Hippocampal formation (tissue), 2 donors: Measurements from ENCODE around the gene USP31.
"Not testable (repeated sequence)": the region's sequence is repeated elsewhere in the genome, so short reads cannot be mapped to it uniquely, and the experiment has no call there.

Source experiments
- DNase-seq, 2 donors: peaks; one replicate each; lab custom pipeline; 2025; lab: John Stamatoyannopoulos, UW

Gene USP31

DNA sequence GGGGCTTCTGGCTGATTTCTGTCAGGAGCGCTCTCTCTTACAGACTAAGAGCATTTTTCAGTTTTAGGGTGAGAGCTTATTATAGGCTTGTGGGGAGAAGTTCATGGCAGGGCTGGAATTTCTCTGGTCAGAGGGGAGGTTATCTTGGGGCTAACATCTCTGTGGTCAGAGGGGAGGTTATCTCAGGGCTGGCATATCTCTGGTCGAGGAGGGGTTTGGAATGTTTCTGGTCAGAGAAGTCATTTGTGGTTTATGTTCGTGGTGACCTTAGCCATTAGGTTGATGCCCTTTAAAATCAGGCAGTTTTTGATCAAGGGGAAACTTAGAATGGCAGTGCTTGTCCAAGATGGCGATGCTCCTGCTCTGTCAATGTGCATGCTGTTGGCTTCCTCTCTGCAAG is 10.8 kb upstream of the USP31 start:
- DNase-seq, result no peak

DNA sequence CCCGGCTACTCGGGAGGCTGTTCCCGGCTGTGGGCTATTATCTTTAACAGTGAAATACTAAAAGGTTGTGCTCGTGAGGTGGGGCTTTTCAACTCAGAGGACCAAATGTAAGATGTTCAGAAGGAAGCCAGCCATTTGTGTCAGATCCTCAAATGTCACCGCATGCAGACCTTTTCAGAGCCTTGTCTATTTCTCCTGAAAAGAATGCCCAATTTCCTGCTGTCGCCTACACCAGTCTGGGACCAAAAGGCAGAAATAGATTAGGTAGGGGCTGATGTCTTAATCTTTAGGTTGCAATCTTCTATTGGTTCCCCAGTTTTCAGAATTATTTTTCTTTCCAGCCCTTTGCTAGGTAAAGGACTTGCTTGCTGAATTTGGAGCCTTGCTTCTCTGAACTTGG is 8.9 kb upstream of the USP31 start:
- DNase-seq, result no peak

DNA sequence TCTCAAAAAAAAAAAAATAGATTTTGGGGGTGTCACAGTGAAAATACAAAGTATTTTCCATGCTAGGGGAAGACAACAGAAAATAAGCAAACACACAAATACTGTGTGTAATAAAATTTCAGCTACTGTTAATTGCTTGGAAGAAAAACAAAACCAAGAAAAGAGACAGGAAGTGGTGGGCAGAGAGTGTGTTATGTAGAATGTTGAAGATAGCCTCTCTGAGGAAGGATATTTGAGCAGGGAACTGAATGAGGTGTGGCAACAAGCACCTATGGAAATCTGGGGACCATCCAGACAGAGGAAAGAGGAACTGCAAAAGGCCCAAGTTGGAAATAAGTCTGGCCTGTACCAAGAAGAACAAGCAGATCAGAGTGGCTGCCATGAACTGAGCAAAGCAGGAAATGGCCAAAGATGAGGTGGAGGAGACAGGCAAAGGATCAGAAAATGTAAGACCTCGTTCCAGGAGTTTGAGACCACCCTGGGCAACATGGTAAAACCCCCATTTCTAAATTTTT is 7.8 kb upstream of the USP31 start:
- DNase-seq, result no peak

DNA sequence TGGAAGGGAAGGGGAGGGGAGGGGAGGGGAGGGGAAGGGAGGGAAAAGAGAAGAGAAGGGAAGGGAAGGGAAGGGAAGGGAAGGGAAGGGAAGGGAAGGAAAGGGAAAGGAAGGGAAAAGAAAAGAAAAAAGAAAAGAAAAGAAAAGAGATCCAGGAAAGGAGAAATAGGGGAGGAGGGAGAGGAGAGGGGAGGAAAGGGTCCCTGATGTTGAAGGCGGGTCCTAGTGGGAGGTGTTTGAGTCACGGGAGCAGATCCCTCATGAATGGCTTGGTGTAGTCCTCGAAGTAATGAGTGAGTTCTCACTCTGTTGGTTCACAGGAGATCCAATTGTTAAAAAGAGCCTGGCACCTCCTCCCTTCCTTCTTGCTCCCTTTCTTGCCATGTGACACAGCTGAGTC is 6.9 kb upstream of the USP31 start:
- DNase-seq, result no peak

DNA sequence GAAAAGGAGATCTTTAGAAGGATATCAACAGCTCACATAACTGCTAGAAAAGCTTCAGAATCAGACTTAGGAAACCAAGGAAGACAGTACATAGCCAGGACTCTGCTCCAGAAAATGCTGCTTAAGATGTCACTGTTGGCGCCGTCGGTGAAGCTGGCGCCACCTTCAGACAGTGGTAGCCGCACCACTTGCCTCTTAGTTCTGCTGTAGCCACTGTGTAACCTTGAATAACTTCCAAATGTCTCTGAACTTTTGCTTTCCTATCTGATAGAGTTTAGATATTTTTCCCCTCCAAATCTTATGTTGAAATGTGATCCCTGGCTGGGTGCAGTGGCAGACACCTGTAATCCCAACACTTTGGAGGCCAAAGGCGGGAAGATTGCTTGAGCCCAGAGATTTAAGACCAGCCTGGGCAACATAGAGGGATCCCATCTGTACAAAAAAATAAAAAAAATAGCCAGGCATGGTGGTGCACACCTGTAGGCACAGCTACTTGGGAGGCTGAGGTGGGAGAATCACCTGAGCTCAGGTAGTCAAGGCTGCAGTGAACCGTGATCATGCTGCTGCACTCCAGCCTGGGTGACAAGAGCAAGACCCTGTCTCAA is 6.3 kb upstream of the USP31 start:
- DNase-seq, result no peak

DNA sequence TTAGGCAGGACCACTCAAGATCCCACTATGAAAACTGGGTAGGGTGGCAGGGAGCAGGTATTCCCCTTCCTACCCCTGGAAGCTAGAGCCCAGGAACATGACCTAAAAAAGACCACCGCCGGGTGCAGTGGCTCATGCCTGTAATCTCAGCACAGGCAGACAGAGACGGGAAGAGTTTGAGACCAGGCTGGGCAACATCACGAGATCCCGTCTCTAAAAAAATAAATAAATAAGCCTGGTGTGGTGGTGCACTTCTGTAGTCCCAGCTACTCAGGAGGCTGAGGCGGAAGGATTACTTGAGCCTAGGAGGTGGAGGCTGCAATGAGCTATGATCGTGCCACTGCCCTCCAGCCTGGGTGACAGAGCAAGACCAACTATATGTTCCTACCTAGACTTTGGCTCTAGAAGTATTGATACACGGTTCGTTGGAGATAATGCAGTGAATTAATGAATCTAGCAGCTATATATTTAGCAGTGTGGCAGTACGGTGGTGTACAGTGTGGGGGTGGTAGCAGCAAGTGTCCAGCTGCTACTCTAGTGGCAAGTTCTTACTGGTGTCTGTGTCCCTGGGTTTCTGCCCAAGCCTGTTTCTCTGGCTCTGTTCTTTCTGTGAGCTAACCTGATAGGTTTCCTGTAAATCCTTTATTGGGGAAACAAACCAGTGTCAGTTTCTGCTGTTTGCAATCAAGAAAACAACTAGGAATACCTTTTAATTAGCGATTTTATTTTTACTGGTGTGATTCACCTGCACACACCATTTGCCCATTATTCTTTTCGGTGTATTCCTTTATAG is 3.3 kb upstream of the USP31 start:
- no peak for DNase-seq

DNA sequence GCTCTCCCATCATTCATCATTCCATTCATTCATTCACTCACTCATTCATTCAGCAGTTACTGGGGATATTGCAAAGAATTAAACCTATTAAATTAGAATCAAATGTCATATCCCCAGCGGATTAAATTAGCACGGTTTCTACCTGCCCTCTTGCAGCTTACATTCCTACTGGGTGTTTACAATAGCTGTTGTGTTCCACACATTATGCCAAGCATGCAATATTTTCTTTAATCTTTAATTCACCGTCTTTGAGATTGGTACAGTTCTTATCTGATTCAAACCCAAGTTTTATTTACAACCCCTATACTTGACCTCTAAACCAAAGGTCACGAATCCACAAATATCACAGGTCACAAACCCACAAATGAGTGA is 727 bp upstream of the USP31 start:
- DNase-seq, result no peak

DNA sequence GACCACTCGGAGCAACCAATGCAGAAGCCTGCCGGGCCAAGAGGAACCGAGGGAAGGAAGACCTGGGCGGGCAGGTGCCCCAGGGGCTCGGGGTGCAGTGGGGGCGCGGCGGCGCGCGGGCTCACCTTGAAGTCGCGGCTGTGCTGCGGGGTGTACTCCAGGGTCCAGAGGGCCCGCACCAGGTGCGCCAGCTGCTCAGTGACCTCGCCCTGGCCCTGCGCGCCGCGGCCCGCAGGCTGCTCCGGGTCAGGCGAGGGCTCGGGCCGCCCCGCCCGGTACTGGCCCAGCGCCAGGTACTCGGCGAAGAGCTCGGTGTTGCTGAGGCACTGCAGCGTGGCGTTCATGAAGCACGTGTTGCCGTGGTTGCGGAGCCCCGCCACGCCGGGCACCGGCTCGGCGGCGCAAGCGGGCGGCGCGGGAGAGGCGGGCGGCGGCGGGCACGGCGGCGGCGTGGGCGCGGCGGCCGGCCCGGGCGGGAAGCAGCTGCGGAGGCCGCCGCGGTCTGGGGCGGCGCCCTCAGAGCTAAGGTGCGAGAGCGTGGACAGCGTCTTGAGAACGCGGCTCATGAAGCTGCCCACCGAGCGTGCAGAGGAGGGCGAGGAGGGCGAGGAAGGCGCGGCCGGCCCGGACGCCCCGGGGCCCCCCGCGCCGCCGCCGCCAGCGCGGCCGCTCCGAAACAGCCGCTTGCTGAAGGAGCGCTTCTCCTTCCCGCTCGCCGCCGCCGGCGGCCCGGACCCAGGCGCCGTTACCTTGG is 562 bp downstream of the USP31 start:
- DNase-seq, result peak in 1 of 2 donors; percentile 49

DNA sequence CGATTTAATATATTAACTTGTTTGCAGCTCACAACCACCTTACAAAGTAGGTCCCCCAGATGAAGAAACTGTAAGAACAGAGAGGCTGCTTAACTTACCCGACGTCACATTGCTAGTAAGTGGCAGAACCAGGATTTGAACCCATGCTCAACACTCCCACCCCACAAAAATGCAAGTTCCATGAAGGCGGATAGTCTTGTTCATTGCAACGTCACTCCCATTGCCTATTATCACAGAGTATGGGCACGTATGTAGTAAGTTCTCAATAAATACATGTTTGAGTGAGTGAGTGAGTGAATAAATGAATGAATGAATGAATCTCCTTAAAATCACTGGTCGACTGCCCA is 1.1 kb downstream of the USP31 start:
- DNase-seq, result no peak

DNA sequence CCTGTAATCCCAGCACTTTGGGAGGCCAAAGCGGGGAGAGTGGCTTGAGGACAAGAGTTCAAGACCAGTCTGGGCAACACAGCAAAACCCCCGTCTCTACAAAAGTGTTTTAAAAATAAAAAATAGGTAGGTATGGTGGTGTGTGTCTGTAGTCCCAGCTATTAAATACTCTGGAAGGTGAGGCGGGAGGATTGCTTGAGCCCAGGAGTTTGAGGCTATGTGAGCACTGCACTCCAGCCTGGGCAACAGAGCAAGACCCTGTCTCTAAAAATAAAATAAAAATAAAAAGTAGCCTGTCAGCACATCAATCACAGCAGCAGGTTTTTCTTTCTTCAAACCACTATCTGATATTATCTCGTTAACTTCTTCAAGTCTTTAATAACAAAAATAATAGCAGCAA is 1.6 kb downstream of the USP31 start:
- no peak for DNase-seq

DNA sequence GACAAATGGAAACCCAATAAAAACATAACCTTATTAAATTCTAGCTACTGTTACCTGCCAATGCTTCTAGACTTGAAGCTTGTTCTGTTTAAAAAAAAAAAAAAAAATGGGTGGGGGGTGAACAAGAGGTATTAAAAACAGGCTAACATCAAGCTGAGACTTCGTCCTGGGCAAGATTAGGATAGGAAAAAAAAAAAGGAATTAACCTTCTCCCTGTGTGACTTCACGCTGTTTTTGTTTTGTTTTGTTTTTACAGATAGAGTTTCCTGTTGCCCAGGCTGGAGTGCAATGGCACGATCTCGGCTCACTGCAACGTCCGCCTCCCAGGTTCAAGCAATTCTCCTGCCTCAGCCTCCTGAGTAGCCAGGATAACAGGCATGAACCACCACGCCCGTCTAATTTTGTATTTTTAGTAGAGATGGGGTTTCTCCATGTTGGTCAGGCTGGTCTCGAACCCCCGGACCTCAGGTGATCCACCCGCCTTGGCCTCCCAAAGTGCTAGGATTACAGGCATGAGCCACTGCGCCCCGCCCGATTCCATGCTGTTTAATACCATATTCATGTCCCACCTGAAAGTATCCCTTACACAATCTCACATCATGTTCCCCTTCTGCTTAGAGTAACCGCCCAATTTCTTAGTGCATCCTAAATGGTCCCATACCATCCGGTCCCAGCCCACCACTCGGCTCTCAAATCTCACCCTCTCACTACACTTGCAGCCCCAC is 2.2 kb downstream of the USP31 start:
- no peak for DNase-seq

DNA sequence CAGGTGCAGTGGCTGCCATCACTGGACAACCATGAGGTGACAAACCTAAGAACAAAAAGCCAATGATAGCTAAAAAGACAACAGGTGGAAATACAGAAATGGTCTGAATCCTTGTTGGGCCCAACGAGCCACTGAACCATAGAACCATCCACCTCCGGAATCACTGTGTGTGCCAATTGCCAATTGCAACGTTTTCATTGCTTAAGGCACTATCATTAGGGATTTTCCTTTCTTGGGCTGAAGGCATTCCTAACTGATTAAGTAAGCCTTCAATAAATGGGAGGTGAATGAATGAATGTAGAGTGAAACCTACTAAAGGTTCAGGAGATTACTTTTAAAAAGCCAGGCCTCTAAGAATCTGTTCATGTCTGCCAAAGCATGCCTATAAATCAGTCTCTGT is 3.6 kb downstream of the USP31 start:
- no peak for DNase-seq

DNA sequence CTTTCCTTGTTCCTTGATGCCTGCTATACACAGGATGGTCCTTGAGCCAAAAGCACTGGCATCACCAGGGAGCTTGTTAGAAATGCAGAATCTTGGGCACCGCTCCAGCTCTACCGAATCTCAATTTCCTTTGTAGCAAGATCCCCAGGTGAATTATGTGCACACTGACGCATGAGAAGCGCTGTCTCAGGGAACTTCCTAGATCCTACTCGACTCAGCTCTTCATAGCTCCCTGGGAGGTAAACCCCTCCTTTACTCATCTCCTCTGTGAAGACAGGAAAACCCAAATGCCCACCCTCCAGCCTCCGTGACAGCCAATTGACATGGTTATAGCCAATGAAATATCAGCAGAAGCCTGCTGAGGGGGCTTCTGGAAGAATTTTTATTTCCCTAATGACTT is 4.1 kb downstream of the USP31 start:
- no peak for DNase-seq

DNA sequence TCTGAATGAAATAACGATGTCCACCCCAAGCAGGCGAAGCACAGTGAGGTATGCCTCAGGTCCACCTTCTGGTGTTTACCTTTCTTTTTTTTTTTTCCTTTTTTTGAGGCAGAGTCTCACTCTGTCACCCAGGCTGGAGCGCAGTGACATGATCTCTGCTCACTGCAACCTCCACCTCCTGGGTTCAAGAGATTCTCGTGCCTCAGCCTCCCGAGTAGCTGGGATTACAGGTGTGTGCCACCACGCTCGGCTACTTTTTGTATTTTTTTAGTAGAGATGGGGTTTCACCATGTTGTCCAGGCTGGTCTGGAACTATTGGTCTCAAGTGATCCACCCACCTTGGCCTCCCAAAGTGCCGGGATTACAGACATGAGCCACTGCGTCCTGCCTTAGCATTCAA is 4.9 kb downstream of the USP31 start:
- not testable (repeated sequence) for DNase-seq

DNA sequence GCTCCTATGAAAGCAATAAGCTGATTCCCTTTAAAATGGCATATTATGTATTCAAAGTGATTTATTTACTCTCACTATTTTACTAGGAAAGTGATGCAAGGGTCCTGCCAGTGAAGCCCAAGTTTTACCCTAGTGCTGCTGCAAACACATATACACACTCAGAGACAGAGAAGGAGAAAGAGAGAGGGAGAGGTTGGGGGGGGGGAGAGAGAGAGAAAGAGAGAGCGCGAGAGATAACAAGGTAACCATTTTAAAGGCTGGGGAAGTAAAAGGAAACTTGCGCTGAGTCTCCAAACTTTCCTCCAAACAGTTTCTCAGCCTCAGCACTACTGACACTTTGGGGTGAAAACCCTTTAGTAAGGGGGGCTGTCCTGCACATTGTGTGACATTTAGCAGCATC is 5.9 kb downstream of the USP31 start:
- no peak for DNase-seq

DNA sequence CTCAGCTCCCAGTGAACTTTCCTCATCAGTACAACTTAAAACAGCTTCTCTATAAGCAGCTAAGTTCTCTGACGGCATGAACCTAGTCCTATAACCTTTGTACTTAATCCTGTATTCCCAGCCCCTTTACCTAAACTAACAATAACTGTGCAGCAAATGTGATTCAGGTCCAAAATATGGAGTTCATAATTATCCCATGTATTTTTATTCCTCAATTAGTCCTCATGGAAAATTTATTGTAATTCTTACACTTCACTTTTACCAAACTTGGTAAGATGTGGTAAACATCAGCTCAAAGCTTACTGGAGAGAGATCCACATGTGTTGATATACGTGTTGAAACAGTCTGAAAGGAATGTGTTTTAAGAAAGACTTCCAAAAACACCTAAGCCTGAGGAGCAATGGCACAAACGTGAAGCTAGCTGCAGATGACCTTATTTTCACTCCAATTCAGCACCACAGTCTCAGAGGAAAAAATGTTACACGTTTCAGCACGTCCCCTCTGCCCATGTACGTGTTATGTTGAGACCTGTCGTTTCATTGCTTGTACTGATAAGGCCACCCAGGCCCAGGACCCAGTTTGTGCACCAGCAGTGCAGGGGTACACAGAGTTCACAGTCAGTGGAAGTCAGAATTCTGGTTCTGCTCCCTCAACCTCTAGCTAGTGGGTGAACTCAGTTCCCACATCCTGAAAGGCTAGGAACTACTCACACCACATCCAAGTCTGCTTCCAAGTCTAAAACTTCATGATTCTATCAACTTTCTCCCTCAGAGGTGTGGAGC is 7.1 kb downstream of the USP31 start:
- DNase-seq, result no peak

DNA sequence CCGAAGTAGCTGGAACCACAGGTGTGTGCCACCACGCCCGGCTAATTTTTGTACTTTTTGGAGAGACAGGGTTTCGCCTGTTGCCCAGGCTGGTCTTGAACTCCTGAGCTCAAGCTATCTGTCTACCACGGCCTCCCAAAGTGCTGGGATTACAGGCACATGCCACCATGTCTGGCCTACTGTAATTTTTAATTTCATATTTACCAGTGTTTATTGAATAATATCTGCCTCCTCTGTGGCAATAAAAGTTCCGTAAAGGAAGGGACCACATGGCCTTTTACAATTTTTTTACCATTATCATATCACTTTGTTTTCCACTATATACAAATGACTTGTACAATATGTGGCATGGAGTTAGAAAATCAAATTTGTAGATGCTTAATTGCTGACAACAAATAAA is 7.8 kb downstream of the USP31 start:
- DNase-seq, result no peak

DNA sequence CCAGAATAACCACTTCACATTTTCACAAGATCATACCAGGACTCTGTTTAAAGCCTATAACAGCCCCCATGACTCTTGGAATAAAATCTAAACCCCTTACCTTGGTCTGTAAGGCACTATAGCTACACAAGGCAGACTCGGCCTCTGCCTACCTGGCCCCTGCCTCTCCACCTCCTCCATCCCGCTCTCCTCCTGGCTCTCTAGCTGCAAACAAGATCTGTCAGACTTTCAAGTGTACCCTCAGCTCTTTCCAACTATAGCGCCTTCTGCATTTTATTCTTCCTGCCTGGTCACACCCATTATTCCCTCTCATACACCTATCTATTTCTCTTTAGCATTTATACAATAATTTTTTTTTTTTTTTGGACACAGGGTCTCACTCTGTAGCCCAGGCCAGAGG is 8.2 kb downstream of the USP31 start:
- no peak for DNase-seq

DNA sequence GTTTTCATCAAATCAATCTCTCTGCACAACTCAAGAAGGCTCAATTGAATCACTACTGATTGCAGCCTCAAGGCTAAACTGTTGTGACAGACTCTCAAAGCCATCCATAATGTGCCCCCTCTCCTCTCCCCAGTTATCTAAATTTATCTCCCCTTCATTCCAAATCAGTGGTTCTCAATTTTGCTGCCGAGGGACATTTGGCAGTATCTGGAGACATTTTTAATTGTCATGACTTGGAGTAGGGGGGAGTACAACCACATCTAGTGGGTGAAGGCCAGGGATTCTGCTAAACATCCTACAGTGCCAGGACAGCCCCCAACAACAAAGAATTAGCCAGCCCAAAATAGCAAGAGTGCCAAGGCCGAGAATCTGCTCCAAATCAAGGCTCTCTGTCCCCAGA is 9.1 kb downstream of the USP31 start:
- DNase-seq, result no peak

DNA sequence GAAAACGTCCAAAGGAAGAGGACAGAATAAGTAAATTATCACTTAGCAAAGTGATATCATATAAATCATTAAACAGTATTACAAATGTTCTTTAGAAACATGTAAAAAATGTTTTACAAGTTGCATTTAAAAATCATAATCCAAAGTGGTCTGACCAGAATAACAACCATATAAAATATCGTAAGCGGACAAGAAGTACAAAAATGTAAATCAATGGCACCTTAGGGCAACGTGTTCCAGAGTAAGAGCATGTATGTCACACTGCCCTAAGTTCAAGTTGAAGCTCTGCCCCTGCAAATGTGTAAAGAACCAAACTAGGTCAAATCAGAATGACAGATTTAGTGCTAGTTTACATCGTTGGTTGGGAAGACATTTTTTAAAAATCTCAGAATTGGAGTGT is 11.4 kb downstream of the USP31 start:
- DNase-seq, result no peak

DNA sequence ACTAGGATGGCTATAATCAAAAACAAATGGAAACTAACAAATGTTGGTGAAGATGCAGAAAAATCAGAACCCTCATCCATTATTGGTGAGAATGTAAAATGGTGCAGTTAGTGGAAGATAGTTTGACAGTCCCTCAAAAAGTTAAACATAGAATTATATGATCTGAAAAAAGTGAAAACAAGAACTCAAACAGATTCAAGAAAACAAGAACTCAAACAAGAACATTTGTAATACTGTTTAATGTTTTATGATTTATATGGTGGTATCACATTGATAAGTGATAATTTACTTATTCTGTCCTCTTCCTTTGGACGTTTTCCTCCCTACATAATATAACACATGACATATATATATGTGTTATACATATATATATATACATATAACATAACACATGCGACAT is 12.0 kb downstream of the USP31 start:
- no peak for DNase-seq

DNA sequence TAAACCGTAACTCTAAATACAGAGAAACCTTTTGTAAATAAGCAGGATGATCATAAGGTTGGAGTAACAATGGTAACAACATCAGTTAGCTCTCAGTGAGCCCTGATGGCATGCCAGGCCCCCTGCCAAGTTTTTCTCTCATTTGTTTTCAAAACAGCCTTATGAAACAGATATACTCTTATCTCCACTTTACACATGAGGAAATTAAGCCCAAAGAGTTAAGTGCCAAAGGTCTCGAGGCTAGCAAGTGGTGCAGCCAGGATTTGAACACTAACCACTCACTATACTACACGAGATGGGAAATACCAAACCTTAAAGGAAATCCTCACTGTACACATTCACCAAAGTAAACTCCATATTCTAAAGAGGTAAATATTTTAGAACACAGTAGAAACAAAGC is 15.0 kb downstream of the USP31 start:
- DNase-seq, result no peak
